ENCODE results near the gene TROAP.

TROAP gene

DNA sequence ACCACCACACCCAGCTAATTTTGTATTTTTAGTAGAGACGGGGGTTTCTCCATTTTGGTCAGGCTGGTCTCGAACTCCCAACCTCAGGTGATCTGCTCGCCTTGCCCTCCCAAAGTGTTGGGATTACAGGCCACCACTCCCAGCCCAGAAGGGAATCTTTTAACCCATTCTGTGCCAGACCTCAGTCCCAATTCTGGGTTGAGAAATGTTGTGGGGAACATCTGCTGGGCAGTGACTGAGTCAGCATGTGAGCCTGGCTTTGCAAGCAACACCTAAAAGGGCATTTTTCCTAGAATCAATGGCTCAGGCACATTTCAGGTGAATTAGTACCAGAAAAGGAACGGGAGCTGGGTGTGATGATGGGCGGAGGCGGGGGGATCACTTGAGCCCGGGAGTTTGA lies 36.6 kb downstream of the TROAP start:
- TF ChIP-seq, protein P1, sequence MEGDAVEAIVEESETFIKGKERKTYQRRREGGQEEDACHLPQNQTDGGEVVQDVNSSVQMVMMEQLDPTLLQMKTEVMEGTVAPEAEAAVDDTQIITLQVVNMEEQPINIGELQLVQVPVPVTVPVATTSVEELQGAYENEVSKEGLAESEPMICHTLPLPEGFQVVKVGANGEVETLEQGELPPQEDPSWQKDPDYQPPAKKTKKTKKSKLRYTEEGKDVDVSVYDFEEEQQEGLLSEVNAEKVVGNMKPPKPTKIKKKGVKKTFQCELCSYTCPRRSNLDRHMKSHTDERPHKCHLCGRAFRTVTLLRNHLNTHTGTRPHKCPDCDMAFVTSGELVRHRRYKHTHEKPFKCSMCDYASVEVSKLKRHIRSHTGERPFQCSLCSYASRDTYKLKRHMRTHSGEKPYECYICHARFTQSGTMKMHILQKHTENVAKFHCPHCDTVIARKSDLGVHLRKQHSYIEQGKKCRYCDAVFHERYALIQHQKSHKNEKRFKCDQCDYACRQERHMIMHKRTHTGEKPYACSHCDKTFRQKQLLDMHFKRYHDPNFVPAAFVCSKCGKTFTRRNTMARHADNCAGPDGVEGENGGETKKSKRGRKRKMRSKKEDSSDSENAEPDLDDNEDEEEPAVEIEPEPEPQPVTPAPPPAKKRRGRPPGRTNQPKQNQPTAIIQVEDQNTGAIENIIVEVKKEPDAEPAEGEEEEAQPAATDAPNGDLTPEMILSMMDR (IDR thresholded peaks at IDR 0.05; ENCODE audit: low read depth, low read length) = no peak
- in situ Hi-C loops (cut with HindIII; ENCODE audit: low sequenced_read_pairs) = loop anchor here (25.0 kb wide), 1 partner anchor 153 kb away; no protein-coding TSS in a partner anchor
- no peak for DNase-seq (ENCODE audit: low read depth, low spot score)
- H3K4me3 ChIP-seq (ENCODE audit: low read depth, low read length) = no peak overlapping the region

DNA sequence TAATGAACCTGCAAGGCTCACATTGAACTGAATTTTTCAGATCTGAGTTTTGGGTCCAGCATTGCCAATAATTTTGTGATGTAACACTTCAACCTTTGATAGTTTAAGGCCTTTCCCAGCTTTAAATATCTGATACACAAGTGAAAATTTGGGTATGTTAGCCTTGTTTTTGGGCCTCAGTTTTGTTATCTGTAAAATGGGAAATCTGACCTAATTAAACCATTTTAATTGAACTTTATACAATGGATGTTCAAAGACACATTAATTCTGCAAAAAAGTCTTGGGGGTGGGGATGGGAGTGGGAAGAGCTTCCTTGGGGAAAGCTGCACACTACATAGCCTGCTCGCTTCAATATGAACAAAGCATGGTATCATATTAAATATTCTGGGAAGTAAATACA lies 39.0 kb downstream of the TROAP start:
- no peak for DNase-seq (ENCODE audit: low read depth, low spot score)
- no peak overlapping the region for H3K4me3 ChIP-seq (ENCODE audit: low read depth, low read length)
- in situ Hi-C loops (cut with HindIII; ENCODE audit: low sequenced_read_pairs) = loop anchor here (25.0 kb wide), 1 partner anchor 150 kb away; no protein-coding TSS in a partner anchor
- TF ChIP-seq, protein P1 (IDR thresholded peaks at IDR 0.05; ENCODE audit: low read depth, low read length) = no peak

GRCh38 chr12:49364989-49365388 lies 41.9 kb downstream of the TROAP start:
- TF ChIP-seq, protein P1 (IDR thresholded peaks at IDR 0.05; ENCODE audit: low read depth, low read length) = no peak
- H3K4me3 ChIP-seq (ENCODE audit: low read depth, low read length) = no peak overlapping the region
- DNase-seq (ENCODE audit: low read depth, low spot score) = peak; percentile 75
- in situ Hi-C loops (cut with HindIII; ENCODE audit: low sequenced_read_pairs) = loop anchor here (25.0 kb wide), 1 partner anchor 147 kb away; no protein-coding TSS in a partner anchor

- TF ChIP-seq, protein P1 (IDR thresholded peaks at IDR 0.05; ENCODE audit: low read depth, low read length) = no peak
- peak; percentile 79 for DNase-seq (ENCODE audit: low read depth, low spot score)
- H3K4me3 ChIP-seq (ENCODE audit: low read depth, low read length) = peak overlapping the region; percentile 7
- in situ Hi-C loops (cut with HindIII; ENCODE audit: low sequenced_read_pairs) = loop anchor here (25.0 kb wide), 1 partner anchor 147 kb away; no protein-coding TSS in a partner anchor
These were observed 42.5 kb downstream of the TROAP start for GRCh38 chr12:49365542-49365941.

GRCh38 chr12:49366096-49366651 lies 43.1 kb downstream of the TROAP start:
- TF ChIP-seq, protein P1 (IDR thresholded peaks at IDR 0.05; ENCODE audit: low read depth, low read length) = no peak
- in situ Hi-C loops (cut with HindIII; ENCODE audit: low sequenced_read_pairs) = loop anchor here (25.0 kb wide), 1 partner anchor 146 kb away; no protein-coding TSS in a partner anchor
- DNase-seq (ENCODE audit: low read depth, low spot score) = no peak
- peak overlapping the region; percentile 64 for H3K4me3 ChIP-seq (ENCODE audit: low read depth, low read length)

GRCh38 chr12:49366652-49367380 lies 43.8 kb downstream of the TROAP start:
- peak overlapping the region; percentile 64 for H3K4me3 ChIP-seq (ENCODE audit: low read depth, low read length)
- DNase-seq (ENCODE audit: low read depth, low spot score) = peak; percentile 98
- in situ Hi-C loops (cut with HindIII; ENCODE audit: low sequenced_read_pairs) = loop anchor here (25.0 kb wide), 1 partner anchor 145 kb away; no protein-coding TSS in a partner anchor
- TF ChIP-seq, protein P1 (IDR thresholded peaks at IDR 0.05; ENCODE audit: low read depth, low read length) = peak; percentile 31

All from astrocyte of the spinal cord (primary cell).